Colonic mucosa (tissue), 4 donors: Measurements from ENCODE around the gene MRPS10. TPM values are rescaled to one million over a fixed set of nuclear protein-coding genes. Genes with fewer than 3 reads are reported as not detected.
"Not testable (repeated sequence)": the region's sequence is repeated elsewhere in the genome, so short reads cannot be mapped to it uniquely, and the experiment has no call there.

Source experiments
- DNase-seq: peaks from one replicate; pipeline ENCODE4 v3.0.0-alpha.2; 2020
- H3K27ac ChIP-seq: fragments of 200-600 bp; one replicate; pipeline ENCODE4 v1.8.0; 2021
- H3K27me3 ChIP-seq: fragments of 200-600 bp; one replicate; pipeline ENCODE4 v1.8.0; 2021
- H3K36me3 ChIP-seq: fragments of 200-600 bp; one replicate; pipeline ENCODE4 v1.8.0; 2021
- H3K4me1 ChIP-seq: fragments of 200-600 bp; one replicate; pipeline ENCODE4 v1.8.0; 2021; ENCODE audit warnings: mild to moderate bottlenecking
- H3K4me3 ChIP-seq: fragments of 200-600 bp; one replicate; pipeline ENCODE4 v1.8.0; 2021
- H3K9ac ChIP-seq, 2 donors: one replicate each; pipeline ENCODE4 v1.7.0; 2013; ENCODE audit warnings: control low read depth in 2 of 2, low read depth in 2 of 2, low read length in 2 of 2
- H3K9me3 ChIP-seq: fragments of 200-600 bp; one replicate; pipeline ENCODE4 v1.8.0; 2021
- intact Hi-C: fragments of 100-400 bp; cut with DNase I; formaldehyde crosslinking; loops from one replicate; pipeline ENCODE4 v1.14.1; 2022
- total RNA-seq, 2 donors: library from RNA; stranded (reverse); fragmentation: NEBNext Ultra II Directional in 1 of 2; extraction: Animal tissue kit (Norgen Biotek cat#: 25700) in 1 of 2; gene quantifications; one replicate each; pipeline ENCODE4 v1.2.1, GENCODE V29; 2021
- TF ChIP-seq, protein P1 (sequence below): fragments of 200-600 bp; IDR thresholded peaks from one replicate; pipeline ENCODE4 v1.8.0; 2022; ENCODE audit warnings: antibody characterized with exemption, mild to moderate bottlenecking
- donor health status: healthy.
- donor health status: DM: no; HTN: no; CAD: no.
- donor health status: DM: no; HTN: no; CAD: no.

MRPS10 gene
- total RNA-seq, 2 donors from 2014 or later: 32.5 to 33.0 TPM

GRCh38 chr6:42221546-42221945 lies 3.9 kb upstream of the MRPS10 start:
- H3K4me1 ChIP-seq: no peaks in the 10 kb centered on the region
- H3K9me3 ChIP-seq: no peaks in the 10 kb centered on the region
- no peak for DNase-seq
- H3K4me3 ChIP-seq: no peak overlapping the region
- H3K36me3 ChIP-seq: no peaks in the 10 kb centered on the region
- TF ChIP-seq, protein P1, sequence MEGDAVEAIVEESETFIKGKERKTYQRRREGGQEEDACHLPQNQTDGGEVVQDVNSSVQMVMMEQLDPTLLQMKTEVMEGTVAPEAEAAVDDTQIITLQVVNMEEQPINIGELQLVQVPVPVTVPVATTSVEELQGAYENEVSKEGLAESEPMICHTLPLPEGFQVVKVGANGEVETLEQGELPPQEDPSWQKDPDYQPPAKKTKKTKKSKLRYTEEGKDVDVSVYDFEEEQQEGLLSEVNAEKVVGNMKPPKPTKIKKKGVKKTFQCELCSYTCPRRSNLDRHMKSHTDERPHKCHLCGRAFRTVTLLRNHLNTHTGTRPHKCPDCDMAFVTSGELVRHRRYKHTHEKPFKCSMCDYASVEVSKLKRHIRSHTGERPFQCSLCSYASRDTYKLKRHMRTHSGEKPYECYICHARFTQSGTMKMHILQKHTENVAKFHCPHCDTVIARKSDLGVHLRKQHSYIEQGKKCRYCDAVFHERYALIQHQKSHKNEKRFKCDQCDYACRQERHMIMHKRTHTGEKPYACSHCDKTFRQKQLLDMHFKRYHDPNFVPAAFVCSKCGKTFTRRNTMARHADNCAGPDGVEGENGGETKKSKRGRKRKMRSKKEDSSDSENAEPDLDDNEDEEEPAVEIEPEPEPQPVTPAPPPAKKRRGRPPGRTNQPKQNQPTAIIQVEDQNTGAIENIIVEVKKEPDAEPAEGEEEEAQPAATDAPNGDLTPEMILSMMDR: no peak
- intact Hi-C loops: no loop called here
- no peaks in the 10 kb centered on the region for H3K27me3 ChIP-seq
- no peak overlapping the region for H3K27ac ChIP-seq
- no peak overlapping the region for H3K9ac ChIP-seq

DNA sequence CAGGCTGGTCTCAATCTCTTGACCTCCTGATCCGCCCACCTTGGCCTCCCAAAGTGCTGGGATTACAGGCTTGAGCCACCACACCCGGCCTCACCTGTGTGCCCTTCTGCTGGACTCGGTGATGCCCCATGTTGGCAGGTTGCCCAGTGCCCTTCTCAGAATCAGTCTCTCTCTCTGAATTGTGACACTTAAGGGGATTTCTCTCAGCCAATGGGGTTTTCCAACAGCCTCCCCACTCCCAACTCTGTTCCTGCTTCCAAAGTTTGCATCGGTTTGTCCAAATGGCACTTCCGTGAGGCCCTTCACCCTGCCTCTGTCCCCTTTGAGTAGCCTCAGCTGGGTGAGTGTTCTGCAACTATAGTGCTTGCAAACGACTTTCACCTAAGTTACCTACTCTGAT lies 3.1 kb upstream of the MRPS10 start:
- no peaks in the 10 kb centered on the region for H3K4me1 ChIP-seq
- no peak overlapping the region for H3K27ac ChIP-seq
- DNase-seq: no peak

GRCh38 chr6:42217157-42217518 lies 523 bp downstream of the MRPS10 start:
- Histone ChIP-seq H3K36me3 (no peaks in the 10 kb centered on the region), H3K4me3 (peak overlapping the region; percentile 59), H3K27ac (peak overlapping the region; percentile 34), H3K4me1 (no peaks in the 10 kb centered on the region), H3K9ac (peak overlapping the region; percentile 75 to 77), H3K27me3 (no peaks in the 10 kb centered on the region), H3K9me3 (no peaks in the 10 kb centered on the region)
- intact Hi-C loops: no loop called here
- DNase-seq: no peak
- TF ChIP-seq, protein P1: no peak

More for the DNA sequence above, 3.1 kb upstream of the MRPS10 start:
- no peaks in the 10 kb centered on the region for H3K27me3 ChIP-seq
- H3K4me3 ChIP-seq: no peak overlapping the region
- TF ChIP-seq, protein P1: no peak
- H3K9ac ChIP-seq: no peak overlapping the region
- no peaks in the 10 kb centered on the region for H3K36me3 ChIP-seq
- intact Hi-C loops: no loop called here
- no peaks in the 10 kb centered on the region for H3K9me3 ChIP-seq

GRCh38 chr6:42216495-42216894 lies 1.2 kb downstream of the MRPS10 start:
- H3K36me3 ChIP-seq, H3K4me3 ChIP-seq, intact Hi-C loops, H3K9me3 ChIP-seq, H3K27me3 ChIP-seq, H3K4me1 ChIP-seq, H3K27ac ChIP-seq, DNase-seq: not testable (repeated sequence)
- H3K9ac ChIP-seq: peak overlapping the region in 1 of 2 donors; percentile 75

GRCh38 chr6:42212442-42212841 lies 5.2 kb downstream of the MRPS10 start:
- no peaks in the 10 kb centered on the region for H3K4me1 ChIP-seq
- H3K27me3 ChIP-seq: no peaks in the 10 kb centered on the region
- peaks cover 21% of the 10 kb centered on the region for H3K36me3 ChIP-seq
- no peak overlapping the region for H3K9ac ChIP-seq
- intact Hi-C loops: no loop called here
- no peaks in the 10 kb centered on the region for H3K9me3 ChIP-seq
- no peak for DNase-seq
- H3K27ac ChIP-seq: no peak overlapping the region
- TF ChIP-seq, protein P1: no peak
- H3K4me3 ChIP-seq: no peak overlapping the region

DNA sequence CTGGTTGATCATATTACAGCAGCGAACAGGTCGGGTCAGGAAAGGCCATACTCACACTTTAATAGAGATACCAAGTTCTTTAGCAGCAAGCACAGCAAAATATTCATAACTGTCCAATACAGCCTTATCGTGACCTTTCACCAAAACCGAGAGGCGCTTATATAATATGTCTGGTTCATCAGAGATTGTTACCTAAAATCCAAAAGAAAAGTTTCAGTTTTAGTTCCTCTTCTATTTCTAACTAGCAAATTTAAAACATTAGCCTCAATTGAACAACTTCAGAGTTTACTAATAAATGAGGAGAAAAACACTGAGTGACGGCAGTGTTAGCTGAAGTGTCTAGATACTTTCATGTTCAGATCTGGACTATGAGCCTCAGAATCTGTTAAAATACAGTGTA lies 5.9 kb downstream of the MRPS10 start:
- peaks cover 21% of the 10 kb centered on the region for H3K36me3 ChIP-seq
- TF ChIP-seq, protein P1: no peak
- intact Hi-C loops: no loop called here
- H3K4me3 ChIP-seq: no peak overlapping the region
- DNase-seq: no peak
- H3K27ac ChIP-seq: no peak overlapping the region
- H3K9me3 ChIP-seq: no peaks in the 10 kb centered on the region
- H3K9ac ChIP-seq: no peak overlapping the region
- H3K4me1 ChIP-seq: no peaks in the 10 kb centered on the region
- H3K27me3 ChIP-seq: no peaks in the 10 kb centered on the region
